Measurements from ENCODE around the gene TPI1.

TPI1 gene

DNA sequence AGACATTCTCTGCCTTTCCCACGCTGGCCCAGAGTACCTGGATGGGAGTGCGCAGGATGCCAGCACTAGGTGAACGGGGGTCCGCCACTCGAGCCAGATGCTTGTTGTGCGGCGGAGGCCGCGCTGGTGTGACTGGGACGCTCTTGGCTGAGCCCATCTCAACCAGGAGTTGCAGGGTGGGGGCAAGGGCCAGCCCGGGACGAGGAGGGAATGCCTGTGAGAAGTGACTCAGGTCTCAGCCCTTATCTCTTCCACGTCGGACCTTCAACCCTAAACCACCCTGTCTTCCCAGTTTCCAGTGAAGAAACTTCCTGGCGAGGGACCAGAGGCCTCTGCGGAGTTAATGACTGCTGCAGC, 16.6 kb upstream of the TPI1 start:
- no peak for DNase-seq (ENCODE audit: extremely low spot score)
- TF ChIP-seq, protein P1, sequence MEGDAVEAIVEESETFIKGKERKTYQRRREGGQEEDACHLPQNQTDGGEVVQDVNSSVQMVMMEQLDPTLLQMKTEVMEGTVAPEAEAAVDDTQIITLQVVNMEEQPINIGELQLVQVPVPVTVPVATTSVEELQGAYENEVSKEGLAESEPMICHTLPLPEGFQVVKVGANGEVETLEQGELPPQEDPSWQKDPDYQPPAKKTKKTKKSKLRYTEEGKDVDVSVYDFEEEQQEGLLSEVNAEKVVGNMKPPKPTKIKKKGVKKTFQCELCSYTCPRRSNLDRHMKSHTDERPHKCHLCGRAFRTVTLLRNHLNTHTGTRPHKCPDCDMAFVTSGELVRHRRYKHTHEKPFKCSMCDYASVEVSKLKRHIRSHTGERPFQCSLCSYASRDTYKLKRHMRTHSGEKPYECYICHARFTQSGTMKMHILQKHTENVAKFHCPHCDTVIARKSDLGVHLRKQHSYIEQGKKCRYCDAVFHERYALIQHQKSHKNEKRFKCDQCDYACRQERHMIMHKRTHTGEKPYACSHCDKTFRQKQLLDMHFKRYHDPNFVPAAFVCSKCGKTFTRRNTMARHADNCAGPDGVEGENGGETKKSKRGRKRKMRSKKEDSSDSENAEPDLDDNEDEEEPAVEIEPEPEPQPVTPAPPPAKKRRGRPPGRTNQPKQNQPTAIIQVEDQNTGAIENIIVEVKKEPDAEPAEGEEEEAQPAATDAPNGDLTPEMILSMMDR (IDR thresholded peaks at IDR 0.05; ENCODE audit: control extremely low read depth, extremely low read depth, low read depth, missing control alignments): no peak
- CTCF ChIA-PET: interaction anchor here (0.9 to 8.1 kb wide), 9 partner anchors 9 to 97 kb away, joined by 4 to 130 read pairs (median 7); partner anchors contain the start of genes GNB3, MLF2, PTMS and SPSB2
- POLR2A ChIA-PET: interaction anchor here (0.6 to 3.3 kb wide), 11 partner anchors 11 to 380 kb away, joined by 3 to 89 read pairs (median 6); partner anchors contain the start of genes GAPDH, SPSB2, TPI1 and VAMP1

DNA sequence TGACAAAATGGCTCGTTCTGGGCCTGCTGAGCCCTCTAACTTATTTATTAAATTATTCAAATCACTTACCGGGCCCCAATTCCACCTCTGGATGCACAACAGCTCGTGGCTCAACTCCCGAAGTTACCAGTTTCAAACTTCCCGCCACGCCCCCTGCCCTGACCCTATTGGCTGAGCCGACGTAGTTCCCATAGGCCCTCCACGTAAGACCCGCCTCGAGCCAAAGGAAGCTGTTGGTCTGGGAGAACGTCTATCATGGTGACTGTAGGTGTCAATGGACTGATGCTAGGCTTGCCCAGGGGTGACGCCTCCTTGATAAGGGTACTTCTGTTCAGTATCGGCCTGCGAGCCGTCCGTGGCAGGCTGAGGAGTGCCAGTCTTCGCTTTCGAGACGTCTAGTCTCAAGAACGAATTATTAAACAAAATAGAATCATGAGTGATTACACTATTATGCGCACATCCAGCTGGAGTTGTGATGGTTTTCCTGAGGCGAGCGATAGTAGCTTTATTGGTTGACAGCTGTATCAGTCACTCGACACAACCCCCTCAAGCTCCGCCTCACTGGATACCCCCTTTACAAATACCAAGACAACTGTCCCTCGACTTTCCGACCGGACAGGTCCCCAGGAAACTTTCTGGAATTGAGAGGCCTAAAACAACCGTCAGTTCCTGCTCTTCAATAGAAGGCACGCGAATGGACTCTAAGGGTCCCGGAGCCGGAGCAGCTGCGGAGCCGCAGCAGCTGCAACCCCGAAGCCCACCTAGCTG, 16.0 kb upstream of the TPI1 start, which contains the start of gene CDCA3:
Gene CDCA3, minus strand, starts transcription at position 134 of the 768 bp plus-strand sequence. CDS start 334 bp downstream, outside the sequence.
- TF ChIP-seq, protein P1 (IDR thresholded peaks at IDR 0.05; ENCODE audit: control extremely low read depth, extremely low read depth, low read depth, missing control alignments): no peak
- POLR2A ChIA-PET: interaction anchor here (0.6 to 3.3 kb wide), 14 partner anchors 10 to 576 kb away, joined by 3 to 89 read pairs (median 6); partner anchors contain the start of genes GAPDH, SPSB2, TPI1 and VAMP1
- DNase-seq (ENCODE audit: extremely low spot score): peak; percentile 100
- CTCF ChIA-PET: interaction anchor here (0.7 to 8.1 kb wide), 15 partner anchors 9 to 230 kb away, joined by 3 to 130 read pairs (median 6); partner anchors contain the start of genes GNB3, MLF2, PTMS and SPSB2

DNA sequence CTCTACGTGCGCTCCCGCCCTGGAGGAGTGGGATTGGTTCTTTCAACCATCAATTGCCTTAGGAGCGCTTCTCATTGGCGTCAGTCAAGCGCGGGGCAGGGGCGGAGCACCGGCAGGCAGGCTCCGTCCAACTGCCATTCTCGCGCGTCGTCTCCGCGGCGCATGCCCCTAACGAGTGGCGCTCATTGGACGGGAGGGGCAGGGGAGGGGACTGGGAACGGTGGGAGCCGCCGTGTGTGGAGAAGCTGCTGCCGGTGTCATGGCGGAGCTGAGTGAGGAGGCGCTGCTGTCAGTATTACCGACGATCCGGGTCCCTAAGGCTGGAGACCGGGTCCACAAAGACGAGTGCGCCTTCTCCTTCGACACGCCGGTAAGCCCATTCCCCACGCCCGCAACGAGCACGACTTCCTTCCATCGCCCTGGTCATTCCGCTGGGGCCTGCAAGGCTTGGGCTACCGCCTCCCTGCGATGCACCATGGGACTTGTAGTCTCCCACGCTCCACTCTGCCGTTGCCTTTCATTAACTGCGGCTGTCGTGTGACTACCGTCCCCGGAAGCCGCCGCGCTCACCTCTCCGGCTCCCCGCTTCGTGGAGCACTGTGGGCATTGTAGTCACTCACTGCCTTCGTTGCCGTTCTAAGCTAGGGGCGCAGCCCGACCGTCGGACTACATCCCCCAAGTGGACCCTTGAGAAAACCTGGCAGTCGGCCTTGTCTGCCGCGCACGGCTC, 15.2 kb upstream of the TPI1 start, which contains the start of gene USP5:
Gene USP5, plus strand, starts transcription at position 230 of the 730 bp plus-strand sequence. Its CDS starts 30 bp downstream, at position 260.
- ChIA-PET POLR2A (interaction anchor here (0.5 to 3.3 kb wide), 14 partner anchors 9 to 577 kb away, joined by 3 to 89 read pairs (median 7); partner anchors contain the start of genes C12orf57, GAPDH, RNU7-1 and SPSB2), CTCF (interaction anchor here (0.7 to 8.1 kb wide), 15 partner anchors 10 to 231 kb away, joined by 3 to 130 read pairs (median 4); partner anchors contain the start of genes GNB3, MLF2, PTMS and SPSB2)
- DNase-seq (ENCODE audit: extremely low spot score): peak; percentile 95
- TF ChIP-seq, protein P1 (IDR thresholded peaks at IDR 0.05; ENCODE audit: control extremely low read depth, extremely low read depth, low read depth, missing control alignments): no peak

DNA sequence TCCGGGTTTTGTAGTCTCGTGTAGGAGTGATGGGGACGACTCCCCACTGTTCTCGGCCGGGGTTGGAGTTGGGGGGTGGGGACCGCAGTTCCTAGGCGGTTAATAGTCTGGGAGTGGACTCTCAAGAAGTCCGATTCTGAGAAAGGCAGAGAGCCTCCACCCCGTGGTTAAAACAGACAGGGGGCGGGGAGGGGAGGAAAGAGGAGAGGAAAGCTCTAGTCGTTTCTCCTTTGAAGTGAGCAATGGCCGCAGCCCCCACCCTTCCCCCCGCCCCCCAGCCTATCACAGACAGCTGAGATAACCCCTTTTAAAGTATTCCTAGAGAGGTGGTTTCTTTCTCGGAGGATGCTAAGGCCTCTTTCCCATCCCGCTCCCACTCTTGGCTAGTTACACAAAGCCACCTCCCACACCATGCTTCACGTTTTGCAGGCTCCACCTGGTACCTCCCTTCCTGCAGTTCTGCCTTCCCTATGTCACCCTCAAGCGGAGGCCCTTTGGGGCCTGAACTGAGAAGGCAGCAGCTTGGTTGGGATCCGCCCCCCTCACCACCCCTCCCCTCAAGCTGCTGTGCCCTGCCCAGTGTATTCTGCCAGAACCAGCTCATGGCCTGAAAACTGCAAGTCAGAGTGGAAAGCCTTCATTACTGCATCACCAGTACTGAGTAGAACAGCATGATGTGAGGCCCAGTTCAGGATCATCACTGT, 14.5 kb upstream of the TPI1 start:
- CTCF ChIA-PET: interaction anchor here (0.8 to 8.1 kb wide), 12 partner anchors 13 to 429 kb away, joined by 3 to 130 read pairs (median 4); partner anchors contain the start of genes MLF2, PTMS, SPSB2 and TPI1
- POLR2A ChIA-PET: interaction anchor here (0.5 to 3.3 kb wide), 10 partner anchors 15 to 382 kb away, joined by 3 to 89 read pairs (median 8); partner anchors contain the start of genes C12orf57, GAPDH, RNU7-1 and SPSB2
- TF ChIP-seq, protein P1 (IDR thresholded peaks at IDR 0.05; ENCODE audit: control extremely low read depth, extremely low read depth, low read depth, missing control alignments): no peak
- DNase-seq (ENCODE audit: extremely low spot score): no peak

DNA sequence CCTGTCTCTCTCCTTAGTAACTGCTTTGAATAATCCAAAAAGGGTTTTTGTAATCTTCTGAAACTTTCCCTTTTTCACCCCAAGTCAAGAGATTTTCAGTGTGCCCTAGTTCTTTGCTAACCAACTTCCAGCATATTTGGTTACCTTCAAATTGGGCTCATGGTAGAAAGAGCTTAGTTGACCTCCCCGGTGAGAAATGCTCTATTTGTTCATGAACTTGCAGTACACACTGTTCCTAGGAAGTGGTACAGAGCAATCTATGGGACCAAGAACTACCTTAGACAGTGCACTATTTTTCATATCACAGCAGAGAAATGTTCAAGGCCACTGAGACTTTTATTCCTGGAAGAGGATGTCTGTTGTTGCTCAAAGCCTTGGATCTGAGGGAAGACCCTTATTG, 13.7 kb upstream of the TPI1 start:
- no peak for DNase-seq (ENCODE audit: extremely low spot score)
- ChIA-PET POLR2A (interaction anchor here (1.8 to 3.3 kb wide), 3 partner anchors 14 to 91 kb away, joined by 10 to 89 read pairs (median 46); partner anchors contain the start of genes C12orf57, RNU7-1, SPSB2 and TPI1), CTCF (interaction anchor here (0.8 to 8.1 kb wide), 5 partner anchors 14 to 430 kb away, joined by 3 to 130 read pairs (median 4); partner anchors contain the start of genes SPSB2 and TPI1)
- TF ChIP-seq, protein P1 (IDR thresholded peaks at IDR 0.05; ENCODE audit: control extremely low read depth, extremely low read depth, low read depth, missing control alignments): no peak
